ENCODE measurements around the gene MECP2.

MECP2 gene

DNA sequence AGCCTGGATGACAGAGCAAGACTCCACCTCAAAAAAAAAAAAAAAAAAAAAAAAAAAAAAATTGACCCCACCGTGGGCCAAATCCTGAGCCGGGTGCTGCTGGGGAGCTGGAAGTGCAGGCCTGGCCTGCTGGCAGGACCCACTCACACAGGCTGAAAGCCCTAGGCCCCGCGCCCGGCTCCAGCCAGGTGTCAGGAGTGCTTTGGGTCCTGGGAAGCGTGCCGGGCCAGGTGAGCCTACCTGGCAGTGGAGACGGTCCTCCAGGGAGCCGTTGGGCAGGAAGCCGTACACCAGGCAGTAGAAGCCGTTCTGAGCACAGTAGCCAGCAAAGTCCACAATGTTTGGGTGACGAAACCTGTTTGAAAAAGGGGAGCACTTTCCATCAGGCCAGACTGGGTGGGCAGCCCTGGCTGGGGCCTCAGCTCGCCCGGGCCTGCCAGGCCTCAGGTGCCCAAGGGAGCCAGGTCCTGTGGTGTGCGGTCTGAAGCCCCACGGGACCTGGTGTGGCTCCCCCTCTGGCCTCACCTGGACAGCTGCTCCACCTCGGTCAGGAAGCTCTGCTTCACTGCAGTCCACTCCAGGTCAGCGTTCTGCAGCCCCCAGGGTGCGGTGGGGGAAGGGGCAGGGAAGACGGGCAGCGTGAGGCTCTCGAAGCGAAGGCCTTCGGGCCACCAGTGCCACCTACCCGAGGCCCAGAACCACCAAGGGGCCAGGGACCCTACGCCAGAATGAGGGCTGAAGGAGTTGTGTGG lies 79.6 kb downstream of the MECP2 start:
- TF ChIP-seq, protein P1, sequence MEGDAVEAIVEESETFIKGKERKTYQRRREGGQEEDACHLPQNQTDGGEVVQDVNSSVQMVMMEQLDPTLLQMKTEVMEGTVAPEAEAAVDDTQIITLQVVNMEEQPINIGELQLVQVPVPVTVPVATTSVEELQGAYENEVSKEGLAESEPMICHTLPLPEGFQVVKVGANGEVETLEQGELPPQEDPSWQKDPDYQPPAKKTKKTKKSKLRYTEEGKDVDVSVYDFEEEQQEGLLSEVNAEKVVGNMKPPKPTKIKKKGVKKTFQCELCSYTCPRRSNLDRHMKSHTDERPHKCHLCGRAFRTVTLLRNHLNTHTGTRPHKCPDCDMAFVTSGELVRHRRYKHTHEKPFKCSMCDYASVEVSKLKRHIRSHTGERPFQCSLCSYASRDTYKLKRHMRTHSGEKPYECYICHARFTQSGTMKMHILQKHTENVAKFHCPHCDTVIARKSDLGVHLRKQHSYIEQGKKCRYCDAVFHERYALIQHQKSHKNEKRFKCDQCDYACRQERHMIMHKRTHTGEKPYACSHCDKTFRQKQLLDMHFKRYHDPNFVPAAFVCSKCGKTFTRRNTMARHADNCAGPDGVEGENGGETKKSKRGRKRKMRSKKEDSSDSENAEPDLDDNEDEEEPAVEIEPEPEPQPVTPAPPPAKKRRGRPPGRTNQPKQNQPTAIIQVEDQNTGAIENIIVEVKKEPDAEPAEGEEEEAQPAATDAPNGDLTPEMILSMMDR (IDR thresholded peaks at IDR 0.05) = no peak

DNA sequence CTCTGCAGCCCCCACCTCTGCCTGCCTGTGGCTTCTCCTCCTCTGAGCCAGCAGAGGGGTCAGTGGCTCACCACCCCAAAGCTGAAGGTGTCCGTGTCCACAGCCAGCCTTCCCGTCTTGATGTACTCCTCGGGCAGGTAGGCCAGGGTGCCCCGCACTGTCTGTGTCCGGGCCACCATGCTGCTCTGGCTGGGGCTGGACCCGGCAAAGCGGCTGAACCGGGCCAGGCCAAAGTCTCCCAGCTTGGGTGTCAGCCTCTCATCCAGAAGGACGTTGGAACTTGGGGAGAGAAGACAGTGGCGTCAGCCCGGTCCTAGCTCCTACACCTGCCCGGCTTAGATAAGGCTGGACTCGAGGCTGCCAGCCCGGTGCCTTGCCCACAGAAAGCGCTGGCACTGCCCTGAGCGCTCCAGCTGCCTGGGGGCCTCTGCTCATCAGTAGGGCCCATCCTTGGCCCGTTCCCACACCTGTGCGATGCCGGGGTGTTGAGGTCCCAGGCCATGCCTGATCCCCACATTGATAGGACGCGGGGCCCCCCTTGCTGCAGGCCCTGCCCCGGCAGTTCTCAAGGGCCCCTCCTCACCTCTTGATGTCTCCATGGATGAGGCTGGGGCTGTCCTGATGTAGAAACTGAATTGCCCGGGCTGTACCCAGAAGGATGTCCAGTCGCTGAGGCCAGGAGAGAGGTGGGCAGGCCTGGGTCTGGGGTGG lies 81.0 kb downstream of the MECP2 start:
- TF ChIP-seq, protein P1 (IDR thresholded peaks at IDR 0.05) = no peak

DNA sequence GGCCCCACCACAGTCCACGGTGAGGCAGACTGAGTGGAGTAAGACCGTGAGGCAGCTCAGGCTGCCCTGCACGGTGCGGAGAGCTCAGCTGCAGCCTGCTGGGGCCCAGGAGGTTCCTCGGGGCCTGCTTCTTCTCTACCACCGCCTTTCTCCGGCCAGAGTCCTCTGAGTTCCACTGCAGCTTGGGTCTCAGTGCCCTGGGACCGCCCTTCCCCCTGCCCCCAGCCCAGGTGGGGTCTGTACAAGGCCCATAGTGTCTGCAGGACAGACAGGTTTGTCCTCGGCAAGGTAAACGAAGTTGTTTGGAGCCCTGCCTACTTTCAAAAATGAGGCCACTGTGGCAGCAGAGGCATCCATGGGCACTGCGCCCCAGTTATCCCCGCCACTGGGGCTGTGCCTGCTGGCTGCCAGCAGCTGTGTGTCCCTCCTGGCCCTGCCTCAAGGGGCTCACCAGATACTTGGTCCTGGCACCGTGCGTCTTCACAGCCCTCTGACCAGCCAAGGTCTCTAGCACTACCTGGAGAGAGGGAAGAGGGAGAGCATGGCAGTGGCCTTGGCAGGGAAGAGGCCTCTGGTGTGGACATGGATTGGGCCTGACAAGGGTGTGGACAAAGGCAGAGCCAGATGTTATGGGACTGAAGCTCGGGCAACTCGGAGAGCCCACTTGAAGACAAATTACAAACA lies 81.8 kb downstream of the MECP2 start:
- TF ChIP-seq, protein P1 (IDR thresholded peaks at IDR 0.05) = no peak

DNA sequence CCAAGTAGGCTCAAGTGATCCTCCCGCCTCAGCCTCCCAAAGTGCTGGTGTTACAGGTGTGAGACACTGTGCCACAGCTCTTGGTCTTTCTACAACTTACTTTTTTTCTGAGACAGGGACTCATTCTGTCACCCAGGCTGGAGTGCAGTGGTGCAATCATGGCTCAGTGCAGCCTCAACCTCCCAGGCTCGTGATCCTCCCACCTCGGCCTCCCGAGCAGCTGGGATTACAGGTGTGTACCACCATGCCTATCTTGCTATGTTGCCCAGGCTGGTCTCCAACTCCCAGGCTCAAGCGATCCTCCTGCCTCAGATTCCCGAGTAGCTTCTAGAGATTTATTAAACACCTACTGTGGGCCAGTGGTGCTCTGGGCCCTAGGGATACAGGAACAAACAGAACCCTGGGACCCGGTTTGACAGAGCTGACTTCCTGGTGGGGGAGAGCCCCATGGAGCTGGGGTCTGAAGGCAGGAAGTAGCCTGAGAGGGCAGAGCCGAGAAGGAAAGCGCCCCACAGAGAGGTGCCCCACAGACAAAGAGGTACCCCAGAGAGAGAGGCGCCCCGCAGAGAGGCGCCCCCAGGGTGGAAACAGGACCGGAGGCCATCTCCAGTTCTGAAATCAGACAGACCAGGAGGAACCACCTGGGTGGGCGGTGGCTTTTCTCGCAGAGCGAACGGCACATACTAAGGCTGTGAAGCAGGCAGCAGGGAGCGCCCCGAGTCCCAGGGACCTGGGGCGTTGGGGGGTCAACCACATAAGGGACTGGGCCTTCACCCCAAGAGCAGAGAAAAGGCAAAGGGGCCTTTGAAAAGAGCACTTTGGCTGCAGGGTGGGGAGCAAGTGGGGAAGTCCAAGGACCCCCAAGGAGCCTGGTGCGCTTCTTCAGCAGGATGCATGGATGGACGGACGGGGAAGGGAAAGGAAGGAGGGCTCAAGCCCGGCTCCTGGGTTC lies 82.8 kb downstream of the MECP2 start:
- TF ChIP-seq, protein P1 (IDR thresholded peaks at IDR 0.05) = no peak

DNA sequence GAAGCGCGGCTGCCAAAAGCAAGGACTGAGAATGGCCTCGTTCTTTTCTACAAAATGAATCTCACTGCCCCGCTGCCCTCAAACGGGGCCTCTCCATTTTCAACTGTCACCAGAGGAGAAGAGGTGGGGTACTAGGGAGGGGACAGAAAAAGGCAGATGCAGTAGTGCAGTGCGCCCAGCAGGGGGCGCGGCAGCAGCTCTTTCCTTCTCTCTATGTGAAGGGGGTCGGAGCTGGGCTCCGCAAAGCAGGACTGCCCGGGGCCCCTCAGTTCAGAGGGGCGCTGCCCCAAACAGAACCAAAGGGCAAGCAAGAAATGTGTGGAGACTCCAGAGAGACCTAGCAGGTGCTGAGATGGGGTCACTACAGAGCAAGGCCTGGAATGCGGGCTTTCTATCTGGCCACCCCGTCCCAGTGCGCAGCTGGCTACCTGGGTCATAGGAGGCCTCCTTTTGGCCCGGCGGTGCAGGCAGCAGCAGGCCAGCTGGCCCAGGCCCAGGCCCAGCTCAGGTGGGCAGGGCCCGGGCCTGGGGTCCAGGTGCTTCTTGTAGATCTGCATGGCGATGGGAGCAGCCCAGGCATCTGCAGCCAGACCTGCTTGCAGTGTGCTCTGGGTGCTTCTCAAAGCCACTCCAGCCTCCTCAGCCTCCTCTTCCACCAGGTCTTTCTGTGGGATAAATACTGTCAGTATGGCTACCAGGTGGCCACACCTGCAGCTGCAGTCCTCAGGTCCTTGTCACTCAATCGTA lies 83.7 kb downstream of the MECP2 start:
- TF ChIP-seq, protein P1 (IDR thresholded peaks at IDR 0.05) = peak; percentile 78

DNA sequence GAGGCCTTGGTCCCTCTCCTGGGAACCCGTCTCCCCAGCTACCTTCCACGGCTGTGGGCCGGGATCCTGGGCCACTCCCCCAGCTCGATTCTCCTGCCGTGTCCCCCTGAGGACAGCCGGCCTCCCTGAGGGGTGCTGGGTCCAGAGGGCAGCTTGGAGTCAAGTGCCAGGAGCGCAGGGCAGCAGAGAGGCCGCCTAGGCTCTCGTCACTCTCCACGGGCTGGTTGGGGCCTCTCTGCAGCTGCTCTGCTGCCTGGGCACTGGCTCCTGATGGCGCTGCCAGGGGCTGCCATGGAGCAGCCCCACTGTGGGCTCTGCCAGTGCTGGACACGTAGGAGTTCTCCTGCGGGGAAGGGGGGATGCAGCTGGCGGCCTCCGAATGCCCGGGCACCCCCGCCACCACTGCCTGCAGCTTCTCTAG lies 84.5 kb downstream of the MECP2 start:
- TF ChIP-seq, protein P1 (IDR thresholded peaks at IDR 0.05) = no peak
